Measurements from ENCODE around the gene POLR1D.

DNA sequence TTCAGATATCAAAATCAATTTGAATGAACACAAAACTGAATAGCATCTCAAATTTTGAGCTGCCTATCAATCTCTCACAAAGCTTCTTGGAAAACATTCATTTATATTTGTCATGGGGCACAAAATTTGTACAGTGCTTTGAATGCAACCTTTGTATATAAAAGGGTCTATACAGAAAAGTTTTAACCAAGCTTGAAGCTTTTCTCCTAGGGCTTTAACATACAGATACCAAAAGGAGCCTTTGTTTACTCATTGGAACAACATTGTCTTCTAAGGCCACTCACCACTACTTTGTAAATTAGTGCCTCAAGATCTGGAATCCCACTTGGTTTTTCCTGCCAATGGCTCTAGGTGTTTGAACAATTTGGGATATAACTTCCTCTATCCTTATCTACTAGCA is 22.6 kb upstream of the POLR1D start:
- TF ChIP-seq CTCF (IDR thresholded peaks at IDR 0.05) (no peak), POLR2A (IDR thresholded peaks at IDR 0.05) (no peak)
